ENCODE measurements around the gene SCUBE1.
A peak's percentile ranks its signal among the peaks of the same experiment; 100 is the strongest.

SCUBE1 gene

DNA sequence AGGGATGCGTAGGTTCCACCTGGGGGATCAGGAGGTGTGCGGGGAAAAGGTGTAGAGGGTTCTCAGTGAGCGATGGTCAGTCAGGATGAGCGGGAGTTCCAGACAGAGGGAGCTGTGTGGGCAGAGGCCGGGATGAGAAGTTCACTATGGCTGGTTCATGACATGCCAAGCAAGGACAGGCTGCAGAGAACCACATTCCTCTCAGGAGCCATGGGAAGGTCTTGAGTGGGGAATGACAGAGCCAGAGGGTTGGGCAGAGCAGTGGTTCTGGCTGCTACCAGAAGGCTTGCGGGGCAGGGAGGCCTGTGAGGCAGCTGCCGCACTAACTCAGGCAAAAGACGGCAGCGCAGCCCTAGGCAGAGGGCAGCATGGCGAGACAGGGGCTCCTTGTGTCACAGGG, 66.1 kb downstream of the SCUBE1 start:
- no peaks in the 10 kb centered on the region for H3K9me3 ChIP-seq
- no peak for DNase-seq
- no peak overlapping the region for H3K4me3 ChIP-seq (ENCODE audit: low read depth, low read length)
- H3K4me1 ChIP-seq = peaks cover 33% of the 10 kb centered on the region
- TF ChIP-seq, protein P1, sequence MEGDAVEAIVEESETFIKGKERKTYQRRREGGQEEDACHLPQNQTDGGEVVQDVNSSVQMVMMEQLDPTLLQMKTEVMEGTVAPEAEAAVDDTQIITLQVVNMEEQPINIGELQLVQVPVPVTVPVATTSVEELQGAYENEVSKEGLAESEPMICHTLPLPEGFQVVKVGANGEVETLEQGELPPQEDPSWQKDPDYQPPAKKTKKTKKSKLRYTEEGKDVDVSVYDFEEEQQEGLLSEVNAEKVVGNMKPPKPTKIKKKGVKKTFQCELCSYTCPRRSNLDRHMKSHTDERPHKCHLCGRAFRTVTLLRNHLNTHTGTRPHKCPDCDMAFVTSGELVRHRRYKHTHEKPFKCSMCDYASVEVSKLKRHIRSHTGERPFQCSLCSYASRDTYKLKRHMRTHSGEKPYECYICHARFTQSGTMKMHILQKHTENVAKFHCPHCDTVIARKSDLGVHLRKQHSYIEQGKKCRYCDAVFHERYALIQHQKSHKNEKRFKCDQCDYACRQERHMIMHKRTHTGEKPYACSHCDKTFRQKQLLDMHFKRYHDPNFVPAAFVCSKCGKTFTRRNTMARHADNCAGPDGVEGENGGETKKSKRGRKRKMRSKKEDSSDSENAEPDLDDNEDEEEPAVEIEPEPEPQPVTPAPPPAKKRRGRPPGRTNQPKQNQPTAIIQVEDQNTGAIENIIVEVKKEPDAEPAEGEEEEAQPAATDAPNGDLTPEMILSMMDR (IDR thresholded peaks at IDR 0.05; ENCODE audit: low read depth, low read length) = no peak
- no peaks in the 10 kb centered on the region for H3K27me3 ChIP-seq
- no peaks in the 10 kb centered on the region for H3K36me3 ChIP-seq

DNA sequence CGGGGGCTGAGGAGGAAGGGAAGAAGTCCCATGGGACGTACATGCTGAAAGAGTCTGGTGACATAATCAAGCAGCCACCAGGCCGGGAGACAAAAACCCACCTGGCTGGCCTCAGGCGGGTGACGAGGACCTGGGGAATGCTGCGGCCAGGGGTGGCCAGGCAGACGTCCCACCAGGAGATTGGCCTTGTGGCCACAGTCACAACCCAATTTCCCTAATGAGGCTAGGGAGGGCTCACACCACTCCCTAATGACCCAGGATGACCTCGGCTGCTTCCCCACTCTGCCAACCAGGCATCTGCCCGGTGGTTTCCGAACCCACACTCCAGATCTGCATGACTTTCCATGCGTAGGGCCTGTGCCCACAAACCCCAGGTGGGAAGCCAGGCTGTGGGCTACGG, 66.9 kb downstream of the SCUBE1 start:
- no peaks in the 10 kb centered on the region for H3K27me3 ChIP-seq
- H3K36me3 ChIP-seq = no peaks in the 10 kb centered on the region
- H3K4me1 ChIP-seq = peaks cover 33% of the 10 kb centered on the region
- peak; percentile 39 for DNase-seq
- H3K4me3 ChIP-seq (ENCODE audit: low read depth, low read length) = no peak overlapping the region
- no peaks in the 10 kb centered on the region for H3K9me3 ChIP-seq
- TF ChIP-seq, protein P1 (IDR thresholded peaks at IDR 0.05; ENCODE audit: low read depth, low read length) = no peak

DNA sequence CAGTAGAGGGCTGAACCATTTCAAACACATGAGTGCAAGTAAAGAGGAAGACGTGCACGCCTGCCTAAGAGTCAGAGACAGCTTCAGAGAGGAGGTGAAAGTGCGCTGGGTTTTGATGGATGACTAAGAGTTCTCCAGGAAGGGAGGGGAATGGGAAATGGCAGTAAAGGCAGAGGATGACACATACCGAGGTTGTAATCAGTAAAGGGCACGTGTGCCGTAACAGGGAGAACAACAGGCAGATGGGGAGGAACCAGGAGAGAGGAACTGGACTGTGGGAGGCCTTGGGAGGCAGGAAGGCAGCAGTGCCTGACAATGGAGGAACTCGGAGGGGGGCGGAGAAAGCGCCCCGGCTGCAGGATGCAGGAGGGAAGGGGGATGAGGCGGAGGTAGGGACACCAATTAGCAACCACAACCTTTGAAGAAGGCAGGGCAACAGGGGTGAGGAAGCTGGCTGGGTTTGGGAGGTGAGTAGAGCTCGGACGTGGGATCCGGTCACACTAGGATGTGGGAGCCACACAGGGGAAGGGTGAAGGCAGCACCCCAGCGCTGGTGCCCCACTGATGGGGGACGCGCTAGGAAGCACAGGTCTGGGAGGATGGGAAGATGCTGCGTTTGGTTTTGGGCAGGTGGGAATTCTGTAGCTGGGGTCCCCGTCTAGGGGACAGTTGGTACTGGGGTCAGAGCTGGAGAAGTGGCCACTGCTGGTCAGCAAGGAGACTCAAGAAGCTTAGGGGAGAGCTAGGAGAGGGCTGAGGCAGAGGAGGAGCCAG, 67.4 kb downstream of the SCUBE1 start:
- no peaks in the 10 kb centered on the region for H3K27me3 ChIP-seq
- TF ChIP-seq, protein P1 (IDR thresholded peaks at IDR 0.05; ENCODE audit: low read depth, low read length) = no peak
- no peak for DNase-seq
- no peaks in the 10 kb centered on the region for H3K9me3 ChIP-seq
- peaks cover 33% of the 10 kb centered on the region for H3K4me1 ChIP-seq
- no peaks in the 10 kb centered on the region for H3K36me3 ChIP-seq
- H3K4me3 ChIP-seq (ENCODE audit: low read depth, low read length) = no peak overlapping the region

DNA sequence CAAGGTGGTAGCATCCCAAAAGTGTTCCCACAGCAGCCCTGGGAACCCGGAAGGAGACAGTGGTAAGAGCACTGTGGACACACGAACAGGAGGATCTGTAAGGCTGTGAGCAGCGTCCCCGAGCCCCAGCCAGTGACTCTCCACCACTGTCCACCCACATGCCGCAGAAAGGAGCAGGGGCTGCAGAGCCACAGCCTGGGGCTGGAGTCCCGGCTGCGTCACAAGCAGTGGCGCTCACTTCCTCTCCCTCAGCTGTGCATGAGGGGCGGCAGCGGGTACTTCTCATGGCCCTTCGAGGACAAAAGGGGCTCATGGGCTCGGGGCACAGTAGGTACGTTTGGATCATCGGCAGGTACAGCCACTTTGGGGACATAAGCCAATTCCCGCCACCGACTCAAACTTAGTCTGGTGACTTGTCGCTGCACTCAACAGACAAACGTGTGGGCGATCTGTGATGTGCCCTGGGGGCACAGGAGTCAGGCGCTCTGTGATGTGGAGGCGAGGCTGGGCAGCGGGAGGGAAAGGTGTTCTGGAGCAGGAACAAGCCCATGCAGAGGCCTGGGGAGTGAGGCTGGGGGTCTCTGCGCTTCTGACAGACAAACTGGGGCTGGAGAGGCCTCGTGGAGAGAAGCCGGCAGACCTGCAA, 68.5 kb downstream of the SCUBE1 start:
- H3K4me1 ChIP-seq = peaks cover 33% of the 10 kb centered on the region
- TF ChIP-seq, protein P1 (IDR thresholded peaks at IDR 0.05; ENCODE audit: low read depth, low read length) = no peak
- no peaks in the 10 kb centered on the region for H3K36me3 ChIP-seq
- no peak overlapping the region for H3K4me3 ChIP-seq (ENCODE audit: low read depth, low read length)
- DNase-seq = peak; percentile 58
- H3K27me3 ChIP-seq = no peaks in the 10 kb centered on the region
- H3K9me3 ChIP-seq = no peaks in the 10 kb centered on the region

DNA sequence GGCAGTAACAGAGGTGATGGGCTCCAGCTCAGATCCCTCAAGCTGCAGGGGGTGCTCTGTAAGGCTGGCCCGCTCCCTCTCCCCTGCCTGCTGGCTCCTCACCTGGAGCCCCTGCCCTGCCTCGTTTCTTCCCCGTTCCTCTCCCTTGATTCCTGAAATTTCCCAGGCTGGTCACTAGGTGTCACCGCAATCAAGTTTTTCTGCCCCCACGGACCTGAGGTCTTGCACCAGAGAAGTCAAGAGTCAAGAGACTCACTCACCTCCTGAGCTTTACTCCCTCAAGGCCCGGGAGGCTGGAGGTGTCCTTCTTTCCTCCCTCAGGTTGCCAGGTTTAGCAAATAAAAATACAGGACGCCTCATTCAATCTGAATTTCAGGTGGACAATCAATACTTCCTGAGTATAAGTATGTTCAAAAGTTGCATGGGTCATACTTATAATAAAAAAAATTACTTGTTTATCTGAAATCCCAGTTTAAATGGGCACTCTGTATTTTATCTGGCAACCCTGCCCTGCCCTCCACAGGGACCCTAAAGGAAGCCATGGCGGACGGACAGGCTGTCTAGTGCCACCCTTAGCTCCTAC, 69.2 kb downstream of the SCUBE1 start:
- Histone ChIP-seq H3K4me3 (ENCODE audit: low read depth, low read length) (no peak overlapping the region), H3K4me1 (peaks cover 40% of the 10 kb centered on the region), H3K9me3 (no peaks in the 10 kb centered on the region), H3K36me3 (no peaks in the 10 kb centered on the region), H3K27me3 (no peaks in the 10 kb centered on the region)
- DNase-seq = peak; percentile 64
- TF ChIP-seq, protein P1 (IDR thresholded peaks at IDR 0.05; ENCODE audit: low read depth, low read length) = peak; percentile 87

Data from BE2C (cell line).